ENCODE measurements around the gene LBX2. TPM values are rescaled to one million over a fixed set of nuclear protein-coding genes. Genes with fewer than 3 reads are reported as not detected.

Gene LBX2
- total RNA-seq, 1 experiment from 2014 or later = 10.1 TPM

- no peak for DNase-seq (ENCODE audit: low read depth, low spot score)
- no peak overlapping the region for H3K4me2 ChIP-seq (ENCODE audit: low read length)
- no peak overlapping the region for H2AFZ ChIP-seq (ENCODE audit: low read depth, low read length, poor library complexity, severe bottlenecking)
- peaks cover 27% of the 10 kb centered on the region for H3K79me2 ChIP-seq (ENCODE audit: insufficient read depth, low read length)
- no peak overlapping the region for H3K9ac ChIP-seq (ENCODE audit: low read length)
- no peak overlapping the region for H3K27ac ChIP-seq (ENCODE audit: low read depth, low read length)
- TF ChIP-seq TCF7L2 (IDR thresholded peaks at IDR 0.05; ENCODE audit: borderline replicate concordance, extremely low read depth, insufficient read depth, insufficient read length) (no peak), CEBPB (IDR thresholded peaks at IDR 0.05; ENCODE audit: low read depth) (no peak), SRF (IDR thresholded peaks at IDR 0.05; ENCODE audit: low read depth) (no peak), ZNF274 (IDR thresholded peaks at IDR 0.05; ENCODE audit: low read depth, low read length) (no peak), SP1 (IDR thresholded peaks at IDR 0.05; ENCODE audit: low read depth) (no peak), EGR1 (IDR thresholded peaks at IDR 0.05; ENCODE audit: low read depth) (no peak), FOSL1 (IDR thresholded peaks at IDR 0.05; ENCODE audit: low read depth) (no peak), CTCF (IDR thresholded peaks at IDR 0.05 in 2 of 3, conservative IDR thresholded peaks at IDR 0.05 in 1 of 3; ENCODE audit: borderline replicate concordance in 1 of 3, insufficient read depth in 1 of 3, low read depth in 2 of 3, low read length in 2 of 3) (no peak), CBX3 (IDR thresholded peaks at IDR 0.05; ENCODE audit: low read depth) (no peak), JUND (IDR thresholded peaks at IDR 0.05) (no peak), RAD21 (IDR thresholded peaks at IDR 0.05; ENCODE audit: low read depth) (no peak), ELF1 (IDR thresholded peaks at IDR 0.05; ENCODE audit: borderline replicate concordance, low read depth) (no peak), ATF3 (IDR thresholded peaks at IDR 0.05) (no peak), EZH2 (IDR thresholded peaks at IDR 0.05) (no peak), ZFX (IDR thresholded peaks at IDR 0.05) (no peak)
- TF ChIP-seq, protein P1, sequence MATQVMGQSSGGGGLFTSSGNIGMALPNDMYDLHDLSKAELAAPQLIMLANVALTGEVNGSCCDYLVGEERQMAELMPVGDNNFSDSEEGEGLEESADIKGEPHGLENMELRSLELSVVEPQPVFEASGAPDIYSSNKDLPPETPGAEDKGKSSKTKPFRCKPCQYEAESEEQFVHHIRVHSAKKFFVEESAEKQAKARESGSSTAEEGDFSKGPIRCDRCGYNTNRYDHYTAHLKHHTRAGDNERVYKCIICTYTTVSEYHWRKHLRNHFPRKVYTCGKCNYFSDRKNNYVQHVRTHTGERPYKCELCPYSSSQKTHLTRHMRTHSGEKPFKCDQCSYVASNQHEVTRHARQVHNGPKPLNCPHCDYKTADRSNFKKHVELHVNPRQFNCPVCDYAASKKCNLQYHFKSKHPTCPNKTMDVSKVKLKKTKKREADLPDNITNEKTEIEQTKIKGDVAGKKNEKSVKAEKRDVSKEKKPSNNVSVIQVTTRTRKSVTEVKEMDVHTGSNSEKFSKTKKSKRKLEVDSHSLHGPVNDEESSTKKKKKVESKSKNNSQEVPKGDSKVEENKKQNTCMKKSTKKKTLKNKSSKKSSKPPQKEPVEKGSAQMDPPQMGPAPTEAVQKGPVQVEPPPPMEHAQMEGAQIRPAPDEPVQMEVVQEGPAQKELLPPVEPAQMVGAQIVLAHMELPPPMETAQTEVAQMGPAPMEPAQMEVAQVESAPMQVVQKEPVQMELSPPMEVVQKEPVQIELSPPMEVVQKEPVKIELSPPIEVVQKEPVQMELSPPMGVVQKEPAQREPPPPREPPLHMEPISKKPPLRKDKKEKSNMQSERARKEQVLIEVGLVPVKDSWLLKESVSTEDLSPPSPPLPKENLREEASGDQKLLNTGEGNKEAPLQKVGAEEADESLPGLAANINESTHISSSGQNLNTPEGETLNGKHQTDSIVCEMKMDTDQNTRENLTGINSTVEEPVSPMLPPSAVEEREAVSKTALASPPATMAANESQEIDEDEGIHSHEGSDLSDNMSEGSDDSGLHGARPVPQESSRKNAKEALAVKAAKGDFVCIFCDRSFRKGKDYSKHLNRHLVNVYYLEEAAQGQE (IDR thresholded peaks at IDR 0.05; ENCODE audit: low read depth) = no peak
- TF ChIP-seq, protein P2, sequence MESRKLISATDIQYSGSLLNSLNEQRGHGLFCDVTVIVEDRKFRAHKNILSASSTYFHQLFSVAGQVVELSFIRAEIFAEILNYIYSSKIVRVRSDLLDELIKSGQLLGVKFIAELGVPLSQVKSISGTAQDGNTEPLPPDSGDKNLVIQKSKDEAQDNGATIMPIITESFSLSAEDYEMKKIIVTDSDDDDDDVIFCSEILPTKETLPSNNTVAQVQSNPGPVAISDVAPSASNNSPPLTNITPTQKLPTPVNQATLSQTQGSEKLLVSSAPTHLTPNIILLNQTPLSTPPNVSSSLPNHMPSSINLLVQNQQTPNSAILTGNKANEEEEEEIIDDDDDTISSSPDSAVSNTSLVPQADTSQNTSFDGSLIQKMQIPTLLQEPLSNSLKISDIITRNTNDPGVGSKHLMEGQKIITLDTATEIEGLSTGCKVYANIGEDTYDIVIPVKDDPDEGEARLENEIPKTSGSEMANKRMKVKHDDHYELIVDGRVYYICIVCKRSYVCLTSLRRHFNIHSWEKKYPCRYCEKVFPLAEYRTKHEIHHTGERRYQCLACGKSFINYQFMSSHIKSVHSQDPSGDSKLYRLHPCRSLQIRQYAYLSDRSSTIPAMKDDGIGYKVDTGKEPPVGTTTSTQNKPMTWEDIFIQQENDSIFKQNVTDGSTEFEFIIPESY (IDR thresholded peaks at IDR 0.05; ENCODE audit: extremely low read depth, insufficient replicate concordance, low read length) = no peak
- ATAC-seq = no peak
- no TSS peak for BruUV-seq (replicated peaks)
- ChIA-PET RAD21 (ENCODE audit: low non-redundant PET in 1 of 2, low total read pairs in 2 of 2, uncharacterized antibody in 2 of 2, unreplicated experiment in 2 of 2) (no interaction called here), POLR2A (no interaction called here), CTCF (interaction anchor here (1.3 kb wide), 1 partner anchor 70 kb away, joined by 5 read pairs; no protein-coding TSS in a partner anchor)
- no peak overlapping the region for H3K4me3 ChIP-seq (replicated peaks in 1 of 2; ENCODE audit: low read depth in 1 of 2, low read length in 2 of 2)
- peaks cover 6 to 19% of the 10 kb centered on the region in 2 experiments; a peak in 2 of 4 replicates for H3K36me3 ChIP-seq (ENCODE audit: control insufficient read depth in 1 of 2, insufficient read depth in 2 of 2, low read length in 2 of 2)
- H3K9me2 ChIP-seq (ENCODE audit: insufficient read depth) = no peaks in the 10 kb centered on the region
- peaks cover 0 to 26% of the 10 kb centered on the region in 2 experiments for H3K4me1 ChIP-seq (ENCODE audit: control insufficient read depth in 1 of 2, insufficient read depth in 2 of 2, low read length in 2 of 2)
- intact Hi-C loops (cut with micrococcal nuclease) = no loop called here
- H3K27me3 ChIP-seq (ENCODE audit: insufficient read depth, low read length) = no peaks in the 10 kb centered on the region
- H3K9me3 ChIP-seq (ENCODE audit: control insufficient read depth in 1 of 2, insufficient read depth in 1 of 2, low read depth in 1 of 2, low read length in 2 of 2) = no peaks in the 10 kb centered on the region
- H4K20me1 ChIP-seq (ENCODE audit: insufficient read depth) = no peaks in the 10 kb centered on the region
Measured at GRCh38 chr2:74462054-74462785, 37.2 kb downstream of the LBX2 start.
